ENCODE results near the gene CNTNAP1.

The CNTNAP1 gene

GRCh38 chr17:42670789-42671657 lies 11.3 kb upstream of the CNTNAP1 start:
- no peak for DNase-seq

GRCh38 chr17:42672038-42672437 lies 10.3 kb upstream of the CNTNAP1 start:
- no peak for DNase-seq

GRCh38 chr17:42673266-42673884 lies 9.0 kb upstream of the CNTNAP1 start:
- no peak for DNase-seq

GRCh38 chr17:42673885-42674754 lies 8.2 kb upstream of the CNTNAP1 start:
- no peak for DNase-seq

- DNase-seq = no peak
These were observed 7.5 kb upstream of the CNTNAP1 start for GRCh38 chr17:42674755-42675347.

GRCh38 chr17:42675348-42675964 lies 6.9 kb upstream of the CNTNAP1 start:
- no peak for DNase-seq

GRCh38 chr17:42675965-42676423 lies 6.3 kb upstream of the CNTNAP1 start:
- no peak for DNase-seq

- DNase-seq = no peak
These were observed 5.8 kb upstream of the CNTNAP1 start, which contains the start of gene PLEKHH3 for GRCh38 chr17:42676424-42677011. PLEKHH3 (minus strand) TSS chr17:42676994; CDS start chr17:42676563, 431 bp downstream.

GRCh38 chr17:42677012-42677857 lies 5.1 kb upstream of the CNTNAP1 start:
- DNase-seq = peak; percentile 96

- DNase-seq = peak; percentile 81
These were observed 4.2 kb upstream of the CNTNAP1 start for GRCh38 chr17:42677921-42678781.

- peak; percentile 30 for DNase-seq
These were observed 3.3 kb upstream of the CNTNAP1 start for GRCh38 chr17:42678951-42679491.

GRCh38 chr17:42679492-42680330 lies 2.6 kb upstream of the CNTNAP1 start:
- DNase-seq = peak; percentile 50

GRCh38 chr17:42680331-42680808 lies 2.0 kb upstream of the CNTNAP1 start:
- peak; percentile 3 for DNase-seq

GRCh38 chr17:42682722-42683403 lies 532 bp downstream of the CNTNAP1 start:
- no peak for DNase-seq

GRCh38 chr17:42683407-42684034 lies 1.2 kb downstream of the CNTNAP1 start:
- no peak for DNase-seq

GRCh38 chr17:42684929-42685556 lies 2.7 kb downstream of the CNTNAP1 start:
- DNase-seq = no peak

GRCh38 chr17:42685831-42686230 lies 3.5 kb downstream of the CNTNAP1 start:
- DNase-seq = no peak

Measured in GF-D8 (cell line).